GM21390 (cell line): Measurements from ENCODE around the gene MED25.
A peak's percentile ranks its signal among the peaks of the same experiment; 100 is the strongest.

Experiments used
- ATAC-seq: cut with Tn5 transposase; IDR thresholded peaks from one replicate; pipeline ENCODE4 v1.9.1; 2021; ENCODE audit not compliant: unreplicated experiment

Gene MED25

GRCh38 chr19:49857061-49857837 lies 39.2 kb downstream of the MED25 start:
- ATAC-seq, result no peak

- ATAC-seq, result no peak
These were observed 39.7 kb downstream of the MED25 start for GRCh38 chr19:49857838-49858087.

- no peak for ATAC-seq
These were observed 40.2 kb downstream of the MED25 start for GRCh38 chr19:49858088-49858985.

- no peak for ATAC-seq
These were observed 41.7 kb downstream of the MED25 start for GRCh38 chr19:49859682-49860335.

- no peak for ATAC-seq
These were observed 42.4 kb downstream of the MED25 start for GRCh38 chr19:49860336-49861102.

GRCh38 chr19:49861107-49861506 lies 43.0 kb downstream of the MED25 start:
- ATAC-seq, result no peak

- ATAC-seq, result no peak
These were observed 43.7 kb downstream of the MED25 start for GRCh38 chr19:49861541-49862378.

- no peak for ATAC-seq
These were observed 44.5 kb downstream of the MED25 start for GRCh38 chr19:49862391-49863253.

GRCh38 chr19:49863254-49863934 lies 45.3 kb downstream of the MED25 start:
- ATAC-seq, result no peak

GRCh38 chr19:49863935-49864320 lies 45.8 kb downstream of the MED25 start:
- ATAC-seq, result no peak

- no peak for ATAC-seq
These were observed 46.8 kb downstream of the MED25 start for GRCh38 chr19:49864890-49865289.

GRCh38 chr19:49866933-49867782 lies 49.1 kb downstream of the MED25 start, which contains the start of gene PNKP:
PNKP (minus strand) TSS chr19:49867576; CDS start chr19:49867204, 372 bp downstream.
- peak; percentile 38 for ATAC-seq

- ATAC-seq, result peak; percentile 11
These were observed 51.0 kb downstream of the MED25 start for GRCh38 chr19:49869009-49869483.

- peak; percentile 55 for ATAC-seq
These were observed 51.6 kb downstream of the MED25 start for GRCh38 chr19:49869484-49870308.

- no peak for ATAC-seq
These were observed 52.3 kb downstream of the MED25 start for GRCh38 chr19:49870309-49870901.

- ATAC-seq, result no peak
These were observed 53.4 kb downstream of the MED25 start for GRCh38 chr19:49871349-49871985.
